HL-60/S4 treated with phorbol 12-myristate 13-acetate at 8.2 ng/mL for 4 days and 3 days (cell line): ENCODE results near the gene DNAI4.
"Not testable (repeated sequence)": the region's sequence is repeated elsewhere in the genome, so short reads cannot be mapped to it uniquely, and the experiment has no call there.

Source experiments
- in situ Hi-C: fragments of 300-500 bp; cut with MboI; formaldehyde crosslinking; loops from 2 replicates; pipeline ENCODE4 v1.15.0; 2022; ENCODE audit warnings: low sequenced_read_pairs

DNAI4 gene

GRCh38 chr1:66929146-66929688 is 4.6 kb upstream of the DNAI4 start:
- in situ Hi-C loops: no loop called here

GRCh38 chr1:66927528-66927927 is 2.9 kb upstream of the DNAI4 start:
- in situ Hi-C loops: no loop called here

- in situ Hi-C loops: no loop called here
Observed at GRCh38 chr1:66925944-66926343, 1.3 kb upstream of the DNAI4 start.

- in situ Hi-C loops: no loop called here
Observed at GRCh38 chr1:66925558-66925910, 878 bp upstream of the DNAI4 start.

- in situ Hi-C loops: no loop called here
Observed at GRCh38 chr1:66920543-66920942, 4.1 kb downstream of the DNAI4 start.

- in situ Hi-C loops: no loop called here
Observed at GRCh38 chr1:66919828-66920227, 4.8 kb downstream of the DNAI4 start.

- in situ Hi-C loops: no loop called here
Observed at GRCh38 chr1:66919063-66919462, 5.6 kb downstream of the DNAI4 start.

GRCh38 chr1:66917476-66917875 is 7.2 kb downstream of the DNAI4 start:
- in situ Hi-C loops: no loop called here

- in situ Hi-C loops: no loop called here
Observed at GRCh38 chr1:66916320-66916719, 8.3 kb downstream of the DNAI4 start.

- in situ Hi-C loops: not testable (repeated sequence)
Observed at GRCh38 chr1:66915203-66915602, 9.5 kb downstream of the DNAI4 start.

GRCh38 chr1:66893712-66894111 is 30.9 kb downstream of the DNAI4 start:
- in situ Hi-C loops: no loop called here

GRCh38 chr1:66890621-66891020 is 34.0 kb downstream of the DNAI4 start:
- in situ Hi-C loops: no loop called here

GRCh38 chr1:66889030-66889429 is 35.6 kb downstream of the DNAI4 start:
- in situ Hi-C loops: no loop called here

GRCh38 chr1:66876664-66877063 is 48.0 kb downstream of the DNAI4 start:
- in situ Hi-C loops: no loop called here

- in situ Hi-C loops: no loop called here
Observed at GRCh38 chr1:66873111-66873510, 51.5 kb downstream of the DNAI4 start.

- in situ Hi-C loops: not testable (repeated sequence)
Observed at GRCh38 chr1:66872024-66872423, 52.6 kb downstream of the DNAI4 start.

- in situ Hi-C loops: no loop called here
Observed at GRCh38 chr1:66867501-66867900, 57.2 kb downstream of the DNAI4 start.

GRCh38 chr1:66860529-66860928 is 64.1 kb downstream of the DNAI4 start:
- in situ Hi-C loops: no loop called here

GRCh38 chr1:66853379-66853778 is 71.3 kb downstream of the DNAI4 start:
- in situ Hi-C loops: no loop called here

- in situ Hi-C loops: no loop called here
Observed at GRCh38 chr1:66852870-66853269, 71.8 kb downstream of the DNAI4 start.

GRCh38 chr1:66850989-66851388 is 73.7 kb downstream of the DNAI4 start:
- in situ Hi-C loops: no loop called here

GRCh38 chr1:66848193-66848592 is 76.5 kb downstream of the DNAI4 start:
- in situ Hi-C loops: no loop called here

- in situ Hi-C loops: no loop called here
Observed at GRCh38 chr1:66840929-66841328, 83.7 kb downstream of the DNAI4 start.

GRCh38 chr1:66834926-66835325 is 89.7 kb downstream of the DNAI4 start:
- in situ Hi-C loops: no loop called here
